H1 (cell line): Measurements from ENCODE around the gene IFIT5. TPM values are rescaled to one million over a fixed set of nuclear protein-coding genes. Genes with fewer than 3 reads are reported as not detected.

Source experiments
- CTCF ChIA-PET: fragments of 300-600 bp; sonication (Branson Sonifier 250); formaldehyde crosslinking; loops from one replicate; lab custom pipeline; 2021; ENCODE audit not compliant: partially characterized antibody; lab: Charles Lee
- POLR2A ChIA-PET: fragments of 300-600 bp; sonication (Branson Sonifier 250); formaldehyde crosslinking; loops from one replicate; lab custom pipeline; 2021; ENCODE audit warnings: inconsistent platforms; ENCODE audit not compliant: partially characterized antibody; lab: Charles Lee
- DNase-seq, 2 experiments: peaks; one replicate each; pipeline versions ENCODE4 v3.0.0 to v3.0.0-alpha.2; 2010 to 2022; ENCODE audit warnings: low spot score in 2 of 2, low read depth in 1 of 2, mixed read lengths in 1 of 2
- FAIRE-seq: peaks from 2 replicates; lab custom pipeline; 2011; peaks lifted over from hg19 to GRCh38; lab: Jason Lieb, UNC
- H2AFZ ChIP-seq: 2 replicates; pipeline ENCODE4 v1.8.1; 2012; ENCODE audit warnings: low read length, inconsistent platforms
- H2AK5ac ChIP-seq: 2 replicates; pipeline ENCODE4 v1.6.1; 2013; ENCODE audit warnings: low read depth, low read length
- H2BK120ac ChIP-seq: replicated peaks from 2 replicates; pipeline ENCODE3; 2013; ENCODE audit warnings: low read depth, low read length, inconsistent platforms
- H2BK12ac ChIP-seq: 2 replicates; pipeline ENCODE4 v1.6.1; 2013; ENCODE audit warnings: low read depth, low read length
- H2BK15ac ChIP-seq: 2 replicates; pipeline ENCODE4 v1.6.1; 2013; ENCODE audit warnings: low read length
- H2BK20ac ChIP-seq: 2 replicates; pipeline ENCODE4 v1.6.1; 2013; ENCODE audit warnings: low read length
- H2BK5ac ChIP-seq: 2 replicates; pipeline ENCODE4 v1.6.1; 2013; ENCODE audit warnings: low read depth, low read length
- H3K14ac ChIP-seq: 2 replicates; pipeline ENCODE4 v1.6.1; 2013; ENCODE audit warnings: inconsistent platforms; ENCODE audit not compliant: insufficient read length
- H3K18ac ChIP-seq: 2 replicates; pipeline ENCODE4 v1.6.1; 2013; ENCODE audit warnings: low read length; ENCODE audit errors: extremely low read depth
- H3K23ac ChIP-seq: 2 replicates; pipeline ENCODE4 v1.6.1; 2013; ENCODE audit warnings: inconsistent platforms; ENCODE audit not compliant: insufficient read length
- H3K23me2 ChIP-seq: 2 replicates; pipeline ENCODE4 v1.6.1; 2013; ENCODE audit warnings: low read depth, low read length
- H3K27ac ChIP-seq: 2 replicates; pipeline ENCODE4 v1.6.1; 2011; ENCODE audit warnings: low read depth, low read length, inconsistent platforms
- H3K27me3 ChIP-seq, 4 experiments: replicated peaks in 1 of 4; 1 replicate in 1 of 4; 2 replicates in 3 of 4; pipeline versions ENCODE4 v1.6.1 to v1.8.1; 2011 to 2013; ENCODE audit warnings: low read length in 3 of 4, mild to moderate bottlenecking in 3 of 4, inconsistent platforms in 2 of 4, mixed read lengths in 2 of 4, moderate library complexity in 1 of 4; ENCODE audit not compliant: control insufficient read depth in 3 of 4, insufficient read depth in 3 of 4; ENCODE audit errors: extremely low read depth in 1 of 4
- H3K36me3 ChIP-seq, 4 experiments: 2 replicates each; pipeline versions ENCODE4 v1.6.1 to v1.8.1; 2011 to 2013; ENCODE audit warnings: mild to moderate bottlenecking in 4 of 4, low read length in 3 of 4, moderate library complexity in 2 of 4, control low read depth in 1 of 4, inconsistent platforms in 1 of 4; ENCODE audit not compliant: insufficient read depth in 4 of 4, control insufficient read depth in 2 of 4
- H3K4ac ChIP-seq: replicated peaks from 2 replicates; pipeline ENCODE3; 2013; ENCODE audit warnings: low read length, low read depth, mixed read lengths, inconsistent platforms; ENCODE audit not compliant: insufficient read length
- H3K4me1 ChIP-seq, 4 experiments: replicated peaks in 1 of 4; 1 replicate in 1 of 4; 2 replicates in 3 of 4; pipeline versions ENCODE4 v1.6.1 to v1.8.1; 2011 to 2013; ENCODE audit warnings: low read length in 3 of 4, inconsistent platforms in 2 of 4, mixed read lengths in 1 of 4; ENCODE audit not compliant: insufficient read depth in 4 of 4, control insufficient read depth in 3 of 4
- H3K4me2 ChIP-seq, 2 experiments: 2 replicates each; pipeline versions ENCODE4 v1.6.1 to v1.8.1; 2011 to 2013; ENCODE audit warnings: low read depth in 2 of 2, low read length in 2 of 2, control low read depth in 1 of 2, inconsistent platforms in 1 of 2, mild to moderate bottlenecking in 1 of 2; ENCODE audit not compliant: insufficient read depth in 1 of 2
- H3K4me3 ChIP-seq, 4 experiments: fragments of 200-600, 300-600 bp in 1 of 4; sonication (generic), shearing (Covaris generic), sonication (Bioruptor Twin) in 1 of 4; 2 replicates each; pipeline versions ENCODE4 v1.5.1 to v1.8.1; 2011 to 2016; ENCODE audit warnings: low read length in 4 of 4, low read depth in 3 of 4, control low read depth in 2 of 4, inconsistent platforms in 2 of 4, mild to moderate bottlenecking in 2 of 4, mixed read lengths in 1 of 4, moderate library complexity in 1 of 4; ENCODE audit not compliant: insufficient read depth in 2 of 4; ENCODE audit errors: extremely low read depth in 1 of 4
- H3K56ac ChIP-seq: replicated peaks from 2 replicates; pipeline ENCODE3; 2013; ENCODE audit warnings: low read depth, mild to moderate bottlenecking, mixed read lengths, low read length, inconsistent platforms; ENCODE audit not compliant: insufficient read length
- H3K79me1 ChIP-seq: 2 replicates; pipeline ENCODE4 v1.6.1; 2013; ENCODE audit warnings: low read depth, low read length, control low read depth
- H3K79me2 ChIP-seq, 2 experiments: 2 replicates each; pipeline versions ENCODE4 v1.6.1 to v1.8.1; 2012 to 2013; ENCODE audit warnings: low read length in 2 of 2, mild to moderate bottlenecking in 2 of 2, inconsistent platforms in 1 of 2; ENCODE audit not compliant: insufficient read depth in 2 of 2, control insufficient read depth in 1 of 2
- H3K9ac ChIP-seq, 4 experiments: replicated peaks in 1 of 4; 1 replicate in 1 of 4; 2 replicates in 3 of 4; pipeline versions ENCODE4 v1.6.1 to v1.8.1; 2011 to 2013; ENCODE audit warnings: low read depth in 3 of 4, low read length in 3 of 4, control low read depth in 2 of 4, mild to moderate bottlenecking in 2 of 4, moderate library complexity in 2 of 4, inconsistent platforms in 1 of 4; ENCODE audit errors: extremely low read depth in 1 of 4
- H3K9me3 ChIP-seq, 2 experiments: 2 replicates each; pipeline versions ENCODE4 v1.6.1 to v1.8.1; 2012 to 2013; ENCODE audit warnings: mild to moderate bottlenecking in 2 of 2, moderate library complexity in 2 of 2, control low read depth in 1 of 2, inconsistent platforms in 1 of 2, low read depth in 1 of 2, low read length in 1 of 2, mixed read lengths in 1 of 2; ENCODE audit not compliant: insufficient read depth in 2 of 2
- H4K20me1 ChIP-seq, 2 experiments: replicated peaks in 1 of 2; 2 replicates each; pipeline versions ENCODE3 to v1.8.1; 2011 to 2013; ENCODE audit warnings: inconsistent platforms in 2 of 2, low read length in 2 of 2, mild to moderate bottlenecking in 1 of 2; ENCODE audit not compliant: insufficient read depth in 2 of 2, control insufficient read depth in 1 of 2
- H4K5ac ChIP-seq: 2 replicates; pipeline ENCODE4 v1.6.1; 2013; ENCODE audit warnings: low read length, low read depth, mixed read lengths, inconsistent platforms; ENCODE audit not compliant: insufficient read length
- H4K8ac ChIP-seq: 2 replicates; pipeline ENCODE4 v1.8.0; 2013; ENCODE audit warnings: mild to moderate bottlenecking, moderate library complexity, low read length, inconsistent platforms; ENCODE audit not compliant: insufficient read depth; ENCODE audit errors: extremely low read depth
- H4K91ac ChIP-seq: replicated peaks from 2 replicates; pipeline ENCODE3; 2013; ENCODE audit warnings: low read length, mixed read lengths, inconsistent platforms; ENCODE audit not compliant: insufficient read length
- BRCA1 ChIP-seq: IDR thresholded peaks from 2 replicates; pipeline ENCODE4 v1.6.1; 2012; ENCODE audit warnings: low read depth, low read length, improper control_type of control experiment
- CBX8 ChIP-seq: fragments of 300-800, 300-1000 bp; sonication (generic); IDR thresholded peaks from 2 replicates; pipeline ENCODE4 v1.7.1; 2016; ENCODE audit warnings: low read depth, low read length, borderline replicate concordance
- CEBPB ChIP-seq: IDR thresholded peaks from 2 replicates; pipeline ENCODE4 v1.6.1; 2012; ENCODE audit warnings: low read depth, low read length
- CHD1 ChIP-seq: IDR thresholded peaks from 2 replicates; pipeline ENCODE4 v1.6.1; 2012; ENCODE audit warnings: low read depth, low read length, improper control_type of control experiment
- EP300 ChIP-seq, 2 experiments: IDR thresholded peaks; 1 replicate in 1 of 2; 2 replicates in 1 of 2; pipeline ENCODE4 v1.6.1; 2011 to 2012; ENCODE audit warnings: low read depth in 2 of 2, low read length in 2 of 2, mild to moderate bottlenecking in 2 of 2, borderline replicate concordance in 1 of 2, inconsistent platforms in 1 of 2, moderate library complexity in 1 of 2
- MAFK ChIP-seq: IDR thresholded peaks from 2 replicates; pipeline ENCODE4 v1.6.1; 2012; ENCODE audit warnings: low read depth, mild to moderate bottlenecking, improper control_type of control experiment, low read length
- PHF8 ChIP-seq: fragments of 200-600 bp; sonication (generic); conservative IDR thresholded peaks from 2 replicates; pipeline ENCODE4 v1.7.1; 2012; ENCODE audit warnings: low read depth, mild to moderate bottlenecking, inconsistent platforms, low read length, moderate library complexity
- RNF2 ChIP-seq: fragments of 200-900, 300-1000 bp; sonication (generic); IDR thresholded peaks from 2 replicates; pipeline ENCODE4 v1.7.1; 2016; ENCODE audit warnings: borderline replicate concordance, low read depth, mild to moderate bottlenecking, antibody characterized with exemption, low read length; ENCODE audit not compliant: poor library complexity, severe bottlenecking; ENCODE audit errors: missing control alignments
- TAF1 ChIP-seq: IDR thresholded peaks from 2 replicates; pipeline ENCODE4 v1.6.1; 2011; ENCODE audit warnings: mild to moderate bottlenecking, low read depth, low read length
- TBP ChIP-seq: IDR thresholded peaks from 2 replicates; pipeline ENCODE4 v1.6.1; 2011; ENCODE audit warnings: low read depth, low read length, improper control_type of control experiment
- WGBS, 2 experiments: shearing (Covaris generic) in 1 of 2; methylation state at CpG; one replicate each; pipeline versions ENCODE4 v1.1.6 to v1.1.7; 2013 to 2015; ENCODE audit warnings: low lambda C conversion rate in 2 of 2, mixed read lengths in 2 of 2, inconsistent platforms in 1 of 2, low coverage in 1 of 2, missing lambda C conversion rate in 1 of 2; ENCODE audit not compliant: insufficient replicate concordance in 2 of 2, insufficient coverage in 1 of 2, insufficient read length in 1 of 2; ENCODE audit errors: extremely low coverage in 1 of 2, missing lambda C conversion rate in 1 of 2; 5-methylcytosine and 5-hydroxymethylcytosine counted together
- polyA plus RNA-seq, 7 experiments: library from polyadenylated mRNA; depleted of rRNA in 3 of 7; stranded (reverse) in 5 of 7; unstranded in 2 of 7; fragments of >200 nt in 5 of 7; fragments of 200-250 nt in 2 of 7; gene quantifications; 1 replicate in 5 of 7; 2 replicates in 1 of 7; 4 replicates in 1 of 7; pipeline versions ENCODE4 v1.2.1 to v1.2.3, GENCODE V29; 2011 to 2013; ENCODE audit warnings: missing spikeins in 2 of 7, mixed read lengths in 2 of 7
- total RNA-seq: library from RNA; stranded (reverse); fragmentation: NEBNext Ultra II Directional; extraction: Animal tissue kit (Norgen Biotek cat#: 25700); gene quantifications from 2 replicates; pipeline ENCODE4 v1.2.1, GENCODE V29; 2021
- TF ChIP-seq, protein P1 (sequence below): IDR thresholded peaks from 2 replicates; pipeline ENCODE4 v1.6.1; 2011; ENCODE audit warnings: low read depth, mild to moderate bottlenecking, low read length; ENCODE audit not compliant: insufficient read depth

The IFIT5 gene
- total and polyA plus RNA-seq, 2 of the 8 experiments (the other 6 are each of a cell fraction or from before 2014, with no cell fraction given) = 0.94 to 2.6 TPM

DNA sequence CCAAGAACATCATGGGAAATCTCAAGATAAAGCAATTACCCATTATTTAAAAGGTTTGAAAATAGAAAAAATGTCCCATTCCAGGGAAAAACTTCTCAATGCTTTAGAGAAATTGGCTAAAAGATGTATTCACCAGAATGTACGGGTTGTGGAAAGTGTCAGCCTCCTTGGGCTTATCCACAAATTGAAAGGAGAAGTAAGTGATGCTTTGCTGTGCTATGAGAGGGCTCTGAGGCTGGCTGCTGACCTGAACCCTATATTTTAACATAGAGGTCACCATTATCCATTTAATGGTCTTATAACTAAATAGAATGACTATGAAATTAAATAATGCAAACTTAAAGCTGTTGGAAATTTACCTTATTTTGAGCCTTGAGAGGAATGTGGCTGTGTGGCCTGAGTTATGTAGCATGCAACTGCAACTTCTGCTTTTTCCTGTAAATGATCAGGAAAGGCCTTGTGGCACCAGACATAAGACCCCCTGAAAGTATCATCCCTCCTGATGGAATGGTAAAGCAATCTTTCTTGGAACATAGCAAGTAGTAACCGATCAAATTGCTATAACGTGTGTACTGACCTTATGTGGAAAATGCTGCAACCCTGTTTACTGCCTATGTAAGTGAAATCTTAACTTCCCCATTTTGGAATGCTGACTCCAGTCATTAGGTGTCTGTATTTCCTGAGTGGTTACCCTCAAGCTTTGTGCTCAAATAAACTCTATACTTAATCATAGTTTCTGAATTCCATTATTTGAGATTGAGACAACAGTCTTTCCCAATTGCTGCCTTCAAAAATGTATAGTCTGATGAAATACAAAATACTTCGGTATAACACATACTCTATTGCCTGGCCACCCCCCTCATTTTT, 29.7 kb upstream of the IFIT5 start:
- Histone ChIP-seq H4K20me1 (no peaks in the 10 kb centered on the region), H2BK12ac (no peak overlapping the region), H3K4ac (no peak overlapping the region), H3K4me2 (no peak overlapping the region), H2BK120ac (no peak overlapping the region), H2BK20ac (no peak overlapping the region), H4K8ac (no peak overlapping the region), H3K27me3 (no peaks in the 10 kb centered on the region), H3K4me1 (no peaks in the 10 kb centered on the region), H3K18ac (no peak overlapping the region), H2AK5ac (no peak overlapping the region), H4K91ac (no peak overlapping the region), H3K79me1 (no peaks in the 10 kb centered on the region), H3K23me2 (no peaks in the 10 kb centered on the region; the same call in 1 of the 2 replicates), H3K14ac (no peak overlapping the region), H2AFZ (no peak overlapping the region), H3K4me3 (no peak overlapping the region), H4K5ac (no peak overlapping the region), H3K23ac (no peak overlapping the region), H3K36me3 (no peaks in the 10 kb centered on the region), H3K9me3 (no peaks in the 10 kb centered on the region), H2BK15ac (no peak overlapping the region), H3K56ac (no peak overlapping the region), H3K27ac (no peak overlapping the region), H3K79me2 (no peaks in the 10 kb centered on the region), H3K9ac (no peak overlapping the region), H2BK5ac (no peak overlapping the region)
- TF ChIP-seq, protein P1, sequence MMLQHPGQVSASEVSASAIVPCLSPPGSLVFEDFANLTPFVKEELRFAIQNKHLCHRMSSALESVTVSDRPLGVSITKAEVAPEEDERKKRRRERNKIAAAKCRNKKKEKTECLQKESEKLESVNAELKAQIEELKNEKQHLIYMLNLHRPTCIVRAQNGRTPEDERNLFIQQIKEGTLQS = no peak
- TF ChIP-seq BRCA1 (no peak), TAF1 (no peak), CEBPB (no peak), CBX8 (no peak), TBP (no peak), EP300 (IDR thresholded peaks at IDR 0.05; ENCODE audit: borderline replicate concordance in 1 of 2, low read depth in 2 of 2, low read length in 2 of 2) (no peak), MAFK (no peak), CHD1 (no peak), RNF2 (no peak), PHF8 (no peak)
- DNase-seq = no peak
- FAIRE-seq = no peak
- CTCF ChIA-PET = interaction anchor here (0.6 to 5.8 kb wide), 6 partner anchors 15 to 171 kb away, joined by 3 to 30 read pairs (median 4); no protein-coding TSS in a partner anchor
- 92% methylated on average over 4 of the region's 4 CpGs; no CpG with 5 or more reads in 1 of the 2 experiments for WGBS, 2 experiments
- POLR2A ChIA-PET = no interaction called here
